AG09319 (cell line): ENCODE data around the gene SLC7A5.

Experiments used
- DNase-seq: peaks from one replicate; pipeline ENCODE4 v3.0.0-alpha.2; 2010; ENCODE audit warnings: low read depth; ENCODE audit errors: extremely low read depth
- TF ChIP-seq, protein P1 (sequence below): IDR thresholded peaks from 2 replicates; pipeline ENCODE4 v1.5.1; 2011; ENCODE audit warnings: low read depth, mild to moderate bottlenecking, inconsistent platforms, low read length, moderate library complexity

SLC7A5 gene

GRCh38 chr16:87855852-87856715 is 13.2 kb downstream of the SLC7A5 start:
- TF ChIP-seq, protein P1, sequence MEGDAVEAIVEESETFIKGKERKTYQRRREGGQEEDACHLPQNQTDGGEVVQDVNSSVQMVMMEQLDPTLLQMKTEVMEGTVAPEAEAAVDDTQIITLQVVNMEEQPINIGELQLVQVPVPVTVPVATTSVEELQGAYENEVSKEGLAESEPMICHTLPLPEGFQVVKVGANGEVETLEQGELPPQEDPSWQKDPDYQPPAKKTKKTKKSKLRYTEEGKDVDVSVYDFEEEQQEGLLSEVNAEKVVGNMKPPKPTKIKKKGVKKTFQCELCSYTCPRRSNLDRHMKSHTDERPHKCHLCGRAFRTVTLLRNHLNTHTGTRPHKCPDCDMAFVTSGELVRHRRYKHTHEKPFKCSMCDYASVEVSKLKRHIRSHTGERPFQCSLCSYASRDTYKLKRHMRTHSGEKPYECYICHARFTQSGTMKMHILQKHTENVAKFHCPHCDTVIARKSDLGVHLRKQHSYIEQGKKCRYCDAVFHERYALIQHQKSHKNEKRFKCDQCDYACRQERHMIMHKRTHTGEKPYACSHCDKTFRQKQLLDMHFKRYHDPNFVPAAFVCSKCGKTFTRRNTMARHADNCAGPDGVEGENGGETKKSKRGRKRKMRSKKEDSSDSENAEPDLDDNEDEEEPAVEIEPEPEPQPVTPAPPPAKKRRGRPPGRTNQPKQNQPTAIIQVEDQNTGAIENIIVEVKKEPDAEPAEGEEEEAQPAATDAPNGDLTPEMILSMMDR = no peak
- no peak for DNase-seq

- TF ChIP-seq, protein P1 = no peak
- no peak for DNase-seq
Measured at GRCh38 chr16:87854907-87855683, 14.2 kb downstream of the SLC7A5 start.

DNA sequence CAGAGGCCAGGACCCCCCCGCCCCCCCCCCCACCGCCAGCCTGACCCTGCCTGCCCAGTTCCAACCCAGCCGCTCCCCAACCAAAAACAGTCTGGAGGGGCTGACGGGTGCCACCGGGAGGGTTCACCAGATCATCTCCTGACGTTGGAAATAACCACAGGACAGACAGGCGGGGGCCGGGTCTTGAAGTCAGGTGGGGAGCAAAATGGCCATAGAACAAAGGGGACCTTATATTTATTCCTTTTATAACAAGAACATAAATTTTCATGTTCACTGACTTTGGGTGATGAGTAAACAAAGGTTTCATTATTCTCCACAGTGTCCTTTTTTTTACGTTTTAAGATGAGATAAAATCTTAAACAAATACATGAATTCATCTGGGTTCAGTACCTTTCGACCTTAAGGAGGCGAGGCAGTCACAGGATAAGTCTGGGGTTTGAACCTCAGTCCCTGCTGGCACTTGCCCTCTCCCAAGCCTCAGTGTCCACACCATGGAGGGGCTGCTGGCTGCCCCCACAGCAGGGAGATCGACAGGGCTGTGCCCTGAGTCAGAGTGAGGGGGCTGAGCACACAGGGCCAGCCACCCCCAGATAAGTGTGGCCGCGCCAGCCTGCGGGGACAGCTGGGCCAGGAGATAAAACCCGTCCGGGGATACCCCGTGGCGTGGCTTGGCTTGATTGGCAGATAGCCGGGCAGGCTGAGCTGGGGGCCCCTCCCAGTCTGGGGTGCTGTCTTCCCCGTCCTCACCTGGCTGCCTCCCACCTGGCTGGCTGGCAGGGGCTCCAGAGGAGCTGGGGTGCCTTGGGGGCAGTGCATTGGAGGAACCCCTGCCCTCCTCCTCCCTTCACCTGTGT is 15.0 kb downstream of the SLC7A5 start:
- TF ChIP-seq, protein P1 = no peak
- no peak for DNase-seq

DNA sequence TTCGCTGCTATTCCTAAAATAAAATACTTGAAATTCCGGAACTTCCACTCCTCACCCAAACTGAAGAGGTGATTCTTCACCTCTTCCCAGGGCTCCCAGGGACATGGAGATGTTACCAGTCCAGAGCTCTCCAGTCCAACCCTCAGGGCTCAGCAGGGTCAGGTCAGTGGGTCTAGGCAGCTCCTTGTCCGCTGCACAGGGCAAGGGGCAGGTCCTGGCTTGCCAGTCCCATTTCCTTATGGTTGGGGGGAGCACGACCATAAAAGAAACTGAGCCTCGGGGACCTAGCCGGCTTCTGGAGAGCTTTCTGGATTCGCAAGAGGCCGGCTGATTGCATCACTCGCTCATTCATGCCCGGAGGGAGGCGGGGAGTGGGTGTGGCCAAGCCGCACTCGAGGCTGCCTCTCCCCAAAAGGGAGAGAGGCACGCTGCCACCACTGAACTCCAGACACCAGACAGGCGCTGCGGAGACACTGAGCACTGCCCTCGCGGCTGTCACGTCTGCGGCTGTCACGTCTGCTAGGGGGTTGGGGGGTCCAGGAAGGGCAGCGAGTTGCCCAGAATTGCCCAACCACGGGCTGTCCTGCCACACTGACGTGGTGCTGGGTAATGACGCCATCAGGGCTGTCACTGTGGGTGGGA is 15.8 kb downstream of the SLC7A5 start:
- peak; percentile 88 for DNase-seq
- TF ChIP-seq, protein P1 = no peak

- no peak for DNase-seq
- TF ChIP-seq, protein P1 = no peak
Measured at GRCh38 chr16:87851601-87852000, 17.7 kb downstream of the SLC7A5 start.

DNA sequence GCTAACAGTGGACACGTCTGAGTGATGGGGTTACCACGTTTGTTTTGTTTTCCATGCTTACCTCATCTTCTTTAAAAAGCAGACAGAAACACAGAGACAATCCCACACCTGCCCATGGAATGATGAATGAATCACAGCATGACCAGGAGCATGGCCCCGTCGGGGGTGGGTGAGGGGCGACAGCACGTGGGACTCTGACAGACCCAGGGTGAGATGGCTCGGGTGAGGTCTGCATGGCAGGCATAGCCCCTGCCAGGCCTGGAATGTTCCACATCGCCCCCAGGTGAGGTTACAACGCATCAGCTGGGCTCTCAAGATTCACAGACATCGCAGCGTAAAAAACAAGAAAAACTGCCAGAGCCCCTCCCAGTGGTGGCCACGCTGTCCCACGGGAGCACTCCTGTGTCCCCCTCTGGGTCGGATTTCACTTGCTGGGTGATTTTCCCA is 18.1 kb downstream of the SLC7A5 start:
- no peak for DNase-seq
- TF ChIP-seq, protein P1 = no peak
